ENCODE results near the gene SLC5A2. TPM values are rescaled to one million over a fixed set of nuclear protein-coding genes. Genes with fewer than 3 reads are reported as not detected.

Gene SLC5A2
- total RNA-seq, 1 donor from 2014 or later: 0.04 TPM

DNA sequence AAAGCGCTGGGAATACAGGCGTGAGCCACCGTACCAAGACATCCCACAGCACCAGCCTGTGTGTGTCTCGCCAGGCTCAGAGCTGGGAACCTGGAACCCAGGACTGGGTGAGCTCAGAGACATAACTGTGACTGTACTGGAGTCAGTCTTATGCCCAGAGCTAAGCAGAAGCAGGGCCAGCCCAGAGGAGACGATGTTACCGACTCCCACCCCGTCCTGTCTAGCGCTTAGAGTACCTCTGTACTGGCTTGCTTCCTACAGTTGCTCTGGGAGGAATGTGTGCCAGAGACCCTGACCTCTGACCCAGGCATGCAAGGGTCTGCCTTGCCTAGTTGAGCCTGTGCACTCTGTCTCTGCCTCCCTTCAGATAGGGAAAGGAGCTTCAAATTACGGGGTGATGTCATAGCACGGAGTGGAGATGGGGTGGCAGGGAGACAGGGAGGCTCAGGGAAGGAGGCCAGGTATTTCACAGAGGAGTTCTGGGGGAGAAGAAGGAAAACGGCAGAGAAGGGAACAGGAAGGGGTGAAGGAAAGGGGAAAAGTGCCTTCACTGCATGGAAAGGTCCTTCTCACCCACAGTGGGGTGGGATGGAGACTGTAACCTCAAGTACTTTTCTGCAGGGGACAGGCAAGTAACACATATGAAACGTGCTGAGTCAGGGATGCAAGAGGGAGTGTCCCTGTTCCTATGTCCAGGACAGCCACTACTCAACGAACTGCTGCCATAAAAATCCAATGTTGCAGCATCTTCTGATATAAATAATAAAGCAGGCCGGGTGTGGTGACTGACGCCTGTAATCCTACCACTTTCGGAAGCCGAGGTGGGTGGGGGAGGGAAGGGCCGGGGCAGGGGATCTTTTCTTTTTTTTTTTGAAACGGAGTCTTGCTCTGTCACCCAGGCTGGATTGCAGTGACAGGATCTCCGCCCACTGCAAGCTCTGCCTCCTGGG lies 29.4 kb upstream of the SLC5A2 start:
- Histone ChIP-seq H3K36me3 (ENCODE audit: control insufficient read depth, insufficient read depth, low read length) (no peaks in the 10 kb centered on the region), H3K27me3 (ENCODE audit: control insufficient read depth, insufficient read depth, low read length) (no peaks in the 10 kb centered on the region), H3K4me3 (ENCODE audit: low read depth, low read length) (no peak overlapping the region)
- DNase-seq (ENCODE audit: low read depth): no peak
- TF ChIP-seq, protein P1, sequence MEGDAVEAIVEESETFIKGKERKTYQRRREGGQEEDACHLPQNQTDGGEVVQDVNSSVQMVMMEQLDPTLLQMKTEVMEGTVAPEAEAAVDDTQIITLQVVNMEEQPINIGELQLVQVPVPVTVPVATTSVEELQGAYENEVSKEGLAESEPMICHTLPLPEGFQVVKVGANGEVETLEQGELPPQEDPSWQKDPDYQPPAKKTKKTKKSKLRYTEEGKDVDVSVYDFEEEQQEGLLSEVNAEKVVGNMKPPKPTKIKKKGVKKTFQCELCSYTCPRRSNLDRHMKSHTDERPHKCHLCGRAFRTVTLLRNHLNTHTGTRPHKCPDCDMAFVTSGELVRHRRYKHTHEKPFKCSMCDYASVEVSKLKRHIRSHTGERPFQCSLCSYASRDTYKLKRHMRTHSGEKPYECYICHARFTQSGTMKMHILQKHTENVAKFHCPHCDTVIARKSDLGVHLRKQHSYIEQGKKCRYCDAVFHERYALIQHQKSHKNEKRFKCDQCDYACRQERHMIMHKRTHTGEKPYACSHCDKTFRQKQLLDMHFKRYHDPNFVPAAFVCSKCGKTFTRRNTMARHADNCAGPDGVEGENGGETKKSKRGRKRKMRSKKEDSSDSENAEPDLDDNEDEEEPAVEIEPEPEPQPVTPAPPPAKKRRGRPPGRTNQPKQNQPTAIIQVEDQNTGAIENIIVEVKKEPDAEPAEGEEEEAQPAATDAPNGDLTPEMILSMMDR (IDR thresholded peaks at IDR 0.05; ENCODE audit: insufficient read depth, low read length, poor library complexity, severe bottlenecking): no peak

DNA sequence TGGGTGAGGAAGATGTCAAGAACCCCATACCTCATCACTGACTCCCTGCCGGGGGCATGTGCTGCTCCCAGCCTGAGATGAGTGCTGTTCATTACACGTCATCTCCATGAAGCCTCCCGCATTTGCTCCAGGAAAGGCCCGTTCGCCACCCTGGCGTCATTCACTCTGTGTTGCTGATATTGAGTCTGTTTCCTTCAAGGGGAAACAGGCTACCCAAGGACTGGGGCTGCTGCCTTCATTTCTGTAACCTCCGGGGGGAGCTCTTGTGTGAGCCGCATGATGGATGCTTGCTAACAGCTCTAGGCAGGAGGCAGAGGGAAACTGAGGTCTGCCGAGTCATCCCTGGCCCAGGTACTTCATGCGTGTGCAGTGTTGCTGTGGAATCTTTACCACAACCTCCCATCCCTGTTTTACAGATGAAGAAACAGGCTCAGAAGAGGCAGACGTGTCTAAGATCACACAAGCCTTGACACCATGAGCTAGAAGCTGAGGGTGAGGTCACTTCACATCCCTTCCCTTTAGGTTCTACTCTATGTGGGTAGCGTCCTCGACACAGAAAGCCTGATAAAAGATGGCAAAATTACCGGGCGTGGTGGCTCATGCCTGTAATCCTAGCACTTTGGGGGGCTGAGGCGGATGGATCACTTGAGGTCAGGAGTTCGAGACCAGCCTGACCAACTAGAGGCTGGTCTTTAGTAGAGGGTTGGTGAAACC lies 27.2 kb upstream of the SLC5A2 start:
- no peak for DNase-seq (ENCODE audit: low read depth)
- no peaks in the 10 kb centered on the region for H3K27me3 ChIP-seq (ENCODE audit: control insufficient read depth, insufficient read depth, low read length)
- no peak overlapping the region for H3K4me3 ChIP-seq (ENCODE audit: low read depth, low read length)
- TF ChIP-seq, protein P1 (IDR thresholded peaks at IDR 0.05; ENCODE audit: insufficient read depth, low read length, poor library complexity, severe bottlenecking): peak; percentile 37
- H3K36me3 ChIP-seq (ENCODE audit: control insufficient read depth, insufficient read depth, low read length): no peaks in the 10 kb centered on the region

DNA sequence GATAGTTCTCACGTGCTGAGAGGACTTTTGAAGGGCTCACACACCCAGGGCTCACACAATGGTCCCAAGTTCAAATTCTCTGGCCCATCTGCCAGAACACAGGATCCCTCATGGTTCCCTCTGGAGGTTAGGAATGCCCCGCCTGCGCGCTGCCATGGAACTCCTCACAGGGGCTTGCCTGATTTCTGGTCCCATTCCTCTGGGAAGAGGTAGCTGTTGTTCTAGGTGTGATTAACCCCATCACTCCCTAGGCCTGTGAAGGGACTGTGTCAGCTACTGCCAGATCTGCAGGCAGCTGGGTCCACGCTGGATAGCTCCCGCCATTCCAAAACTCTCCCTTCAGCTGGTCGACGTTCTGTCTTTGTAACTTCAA lies 25.9 kb upstream of the SLC5A2 start:
- TF ChIP-seq, protein P1 (IDR thresholded peaks at IDR 0.05; ENCODE audit: insufficient read depth, low read length, poor library complexity, severe bottlenecking): no peak
- H3K36me3 ChIP-seq (ENCODE audit: control insufficient read depth, insufficient read depth, low read length): no peaks in the 10 kb centered on the region
- no peak for DNase-seq (ENCODE audit: low read depth)
- no peak overlapping the region for H3K4me3 ChIP-seq (ENCODE audit: low read depth, low read length)
- no peaks in the 10 kb centered on the region for H3K27me3 ChIP-seq (ENCODE audit: control insufficient read depth, insufficient read depth, low read length)

DNA sequence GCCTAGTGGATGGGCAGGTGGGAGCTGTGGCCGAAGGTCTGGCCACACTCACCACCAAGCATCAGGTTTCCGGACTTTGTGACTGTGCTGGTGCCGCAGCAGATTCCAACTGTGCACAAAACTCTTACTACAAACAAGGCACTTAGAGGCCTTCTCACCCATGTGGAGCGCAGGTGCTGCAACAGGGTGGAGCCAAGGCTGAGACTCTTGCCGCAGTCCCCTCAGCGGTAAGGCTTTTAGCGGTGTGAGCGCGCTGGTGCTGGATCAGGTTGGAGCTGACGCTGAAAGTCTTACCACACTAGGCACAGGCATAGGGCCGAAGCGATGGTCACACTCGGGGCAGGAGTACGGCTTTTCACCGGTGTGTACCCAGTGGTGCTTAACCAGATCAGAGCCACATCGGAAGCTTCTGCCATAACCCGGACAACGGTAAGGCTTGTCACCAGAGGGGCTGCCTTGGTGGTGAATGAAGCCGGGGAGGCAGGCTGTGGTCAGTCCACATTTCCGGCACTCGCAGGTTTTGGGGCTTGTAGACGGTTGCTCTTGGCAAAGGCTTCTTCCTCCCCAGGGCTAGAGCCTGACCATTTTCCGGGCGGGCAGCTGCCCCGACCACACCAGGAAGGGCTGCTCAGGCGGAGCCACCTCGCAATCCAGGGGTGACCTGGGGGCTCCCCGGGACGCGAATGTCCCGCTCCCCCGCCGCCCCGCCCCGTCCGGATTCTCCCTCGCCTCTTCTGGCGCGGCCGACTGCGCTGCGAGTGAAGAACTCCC lies 24.7 kb upstream of the SLC5A2 start:
- H3K36me3 ChIP-seq (ENCODE audit: control insufficient read depth, insufficient read depth, low read length): no peaks in the 10 kb centered on the region
- H3K4me3 ChIP-seq (ENCODE audit: low read depth, low read length): peak overlapping the region; percentile 61
- no peaks in the 10 kb centered on the region for H3K27me3 ChIP-seq (ENCODE audit: control insufficient read depth, insufficient read depth, low read length)
- TF ChIP-seq, protein P1 (IDR thresholded peaks at IDR 0.05; ENCODE audit: insufficient read depth, low read length, poor library complexity, severe bottlenecking): no peak
- DNase-seq (ENCODE audit: low read depth): no peak

DNA sequence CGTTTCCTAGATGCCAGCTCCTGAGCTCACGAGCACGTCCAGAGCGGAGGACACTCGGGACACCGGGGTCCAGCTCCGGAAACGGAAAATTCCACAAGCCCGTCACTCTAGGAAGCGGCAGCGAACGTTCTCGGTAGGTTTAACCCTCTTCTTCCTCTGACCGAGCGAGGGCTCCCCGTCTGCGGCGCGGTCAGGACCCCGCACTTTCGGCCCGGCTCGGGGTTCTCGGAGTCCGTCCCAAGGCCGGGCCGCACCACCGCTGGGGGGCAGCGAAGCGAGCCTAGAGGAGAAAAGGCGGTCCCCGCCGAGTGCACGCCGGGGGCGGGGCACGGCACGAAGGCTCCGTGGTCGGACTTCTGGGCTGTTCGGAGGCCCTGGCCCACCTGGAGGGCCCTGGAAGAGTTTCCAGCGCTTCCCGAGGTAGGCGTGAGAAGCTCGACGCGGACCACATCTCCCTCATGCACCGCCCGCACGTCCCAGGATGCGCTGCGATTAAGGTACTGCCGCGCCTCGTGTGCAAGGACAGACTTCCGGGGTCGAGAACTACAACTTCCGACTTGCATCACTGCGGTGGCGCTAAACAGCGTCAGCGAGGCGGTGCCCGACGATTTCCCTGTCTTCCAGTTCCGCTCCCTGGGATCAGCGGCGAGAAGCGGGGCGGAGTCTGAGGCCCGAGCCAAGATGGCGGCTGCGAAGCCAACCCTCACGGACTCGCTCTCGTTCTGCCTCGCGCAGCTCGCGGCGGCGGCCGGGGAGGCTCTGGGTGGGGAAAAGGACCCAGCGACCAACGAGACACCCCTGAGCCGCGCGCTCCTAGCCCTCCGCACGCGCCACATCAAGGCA lies 23.9 kb upstream of the SLC5A2 start, which contains the start of gene ARMC5:
Gene ARMC5 (plus strand): TSS at position 658 of the 843 bp plus-strand sequence. CDS start 24 bp downstream, at position 682.
- no peaks in the 10 kb centered on the region for H3K36me3 ChIP-seq (ENCODE audit: control insufficient read depth, insufficient read depth, low read length)
- no peaks in the 10 kb centered on the region for H3K27me3 ChIP-seq (ENCODE audit: control insufficient read depth, insufficient read depth, low read length)
- peak; percentile 93 for DNase-seq (ENCODE audit: low read depth)
- TF ChIP-seq, protein P1 (IDR thresholded peaks at IDR 0.05; ENCODE audit: insufficient read depth, low read length, poor library complexity, severe bottlenecking): peak; percentile 51
- H3K4me3 ChIP-seq (ENCODE audit: low read depth, low read length): peak within 1 kb of the TSS; percentile 61
